IMR-90 (cell line): ENCODE data around the gene ST3GAL4.

Experiments
- BHLHE40 ChIP-seq: fragments of 150-350 bp; IDR thresholded peaks from 2 replicates; pipeline ENCODE4 v1.6.1; 2016; ENCODE audit warnings: mild to moderate bottlenecking, low read depth, low read length
- CEBPB ChIP-seq: IDR thresholded peaks from 2 replicates; pipeline ENCODE4 v1.6.1; 2012; ENCODE audit warnings: low read depth, low read length, improper control_type of control experiment
- CTCF ChIP-seq: conservative IDR thresholded peaks from 2 replicates; pipeline ENCODE4 v1.5.1; 2012; ENCODE audit warnings: mild to moderate bottlenecking, low read depth, low read length, improper control_type of control experiment
- MAFK ChIP-seq: IDR thresholded peaks from 2 replicates; pipeline ENCODE4 v1.6.1; 2012; ENCODE audit warnings: low read depth, low read length, improper control_type of control experiment
- MAZ ChIP-seq: IDR thresholded peaks from 2 replicates; pipeline ENCODE4 v1.6.1; 2012; ENCODE audit warnings: low read depth, mild to moderate bottlenecking, low read length, improper control_type of control experiment, moderate library complexity, borderline replicate concordance
- MXI1 ChIP-seq: IDR thresholded peaks from 2 replicates; pipeline ENCODE4 v1.6.1; 2012; ENCODE audit warnings: low read depth, mild to moderate bottlenecking, low read length, moderate library complexity, borderline replicate concordance
- NFE2L2 ChIP-seq: fragments of 150-350 bp; IDR thresholded peaks from 2 replicates; pipeline ENCODE4 v1.6.1; 2016; ENCODE audit warnings: low read depth, mild to moderate bottlenecking, low read length
- POLR2A ChIP-seq: IDR thresholded peaks from 2 replicates; pipeline ENCODE4 v1.6.1; 2012; ENCODE audit warnings: mild to moderate bottlenecking, low read depth, low read length
- RAD21 ChIP-seq: IDR thresholded peaks from 2 replicates; pipeline ENCODE4 v1.6.1; 2012; ENCODE audit warnings: low read length, improper control_type of control experiment
- RCOR1 ChIP-seq: IDR thresholded peaks from 2 replicates; pipeline ENCODE4 v1.6.1; 2012; ENCODE audit warnings: mild to moderate bottlenecking, low read length, improper control_type of control experiment; ENCODE audit not compliant: insufficient replicate concordance
- RFX5 ChIP-seq: IDR thresholded peaks from 2 replicates; pipeline ENCODE4 v1.8.0; 2012; ENCODE audit warnings: low read depth, mild to moderate bottlenecking, low read length, moderate library complexity
- SMC3 ChIP-seq: fragments of 150-350 bp; IDR thresholded peaks from 2 replicates; pipeline ENCODE4 v1.6.1; 2016; ENCODE audit warnings: low read depth, mild to moderate bottlenecking, antibody characterized with exemption, low read length, moderate library complexity
- USF2 ChIP-seq: fragments of 150-350 bp; IDR thresholded peaks from 2 replicates; pipeline ENCODE4 v1.6.1; 2017; ENCODE audit warnings: mild to moderate bottlenecking, antibody characterized with exemption, low read length, low read depth
- TF ChIP-seq, protein P1 (sequence below): fragments of 150-350 bp; IDR thresholded peaks from 2 replicates; pipeline ENCODE4 v1.6.1; 2016; ENCODE audit warnings: low read depth, mild to moderate bottlenecking, low read length, moderate library complexity, borderline replicate concordance

DNA sequence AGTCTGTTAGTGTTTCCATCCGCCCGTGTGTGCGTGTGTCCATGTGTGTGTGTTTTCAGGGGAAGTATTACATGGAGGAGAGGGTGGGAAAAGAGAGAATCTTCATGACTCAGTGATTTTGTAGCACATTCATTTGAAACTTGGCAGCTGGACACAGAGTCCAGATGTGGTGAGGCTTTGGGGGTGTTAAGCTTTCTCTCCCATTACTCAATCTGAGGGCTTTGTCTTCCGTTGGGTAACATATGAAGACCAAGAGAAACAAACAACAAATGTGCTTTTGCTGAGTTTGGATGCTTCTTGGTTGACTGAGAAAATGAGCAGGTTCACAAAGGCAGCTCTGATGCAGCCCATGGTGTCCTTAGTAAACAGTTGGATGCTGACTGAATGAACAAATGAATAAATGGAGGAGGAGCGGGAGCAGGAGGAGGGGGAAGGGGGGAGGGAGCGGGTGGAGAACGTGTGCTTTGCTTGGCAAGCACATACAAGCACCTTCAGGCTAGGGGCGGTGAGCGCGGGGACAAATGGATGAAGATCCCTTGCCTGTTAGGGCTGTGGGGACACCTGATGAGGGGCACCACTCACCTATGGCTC, 104.3 kb downstream of the ST3GAL4 start:
- TF ChIP-seq CTCF (no peak), MAFK (peak; percentile 31; the same call in 1 of the 2 replicates), BHLHE40 (no peak), CEBPB (no peak), SMC3 (no peak), MXI1 (no peak), POLR2A (no peak), RAD21 (no peak), USF2 (no peak), MAZ (no peak), NFE2L2 (peak; percentile 63; the same call in 1 of the 2 replicates), RFX5 (no peak), RCOR1 (no peak)
- TF ChIP-seq, protein P1, sequence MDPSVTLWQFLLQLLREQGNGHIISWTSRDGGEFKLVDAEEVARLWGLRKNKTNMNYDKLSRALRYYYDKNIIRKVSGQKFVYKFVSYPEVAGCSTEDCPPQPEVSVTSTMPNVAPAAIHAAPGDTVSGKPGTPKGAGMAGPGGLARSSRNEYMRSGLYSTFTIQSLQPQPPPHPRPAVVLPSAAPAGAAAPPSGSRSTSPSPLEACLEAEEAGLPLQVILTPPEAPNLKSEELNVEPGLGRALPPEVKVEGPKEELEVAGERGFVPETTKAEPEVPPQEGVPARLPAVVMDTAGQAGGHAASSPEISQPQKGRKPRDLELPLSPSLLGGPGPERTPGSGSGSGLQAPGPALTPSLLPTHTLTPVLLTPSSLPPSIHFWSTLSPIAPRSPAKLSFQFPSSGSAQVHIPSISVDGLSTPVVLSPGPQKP = no peak
